GM19328 (cell line): ENCODE data around the gene MPHOSPH8.
"Not testable (repeated sequence)": the region's sequence is repeated elsewhere in the genome, so short reads cannot be mapped to it uniquely, and the experiment has no call there.

Experiments
- ATAC-seq: cut with Tn5 transposase; IDR thresholded peaks from one replicate; pipeline ENCODE4 v1.9.1; 2021; ENCODE audit warnings: mild to moderate bottlenecking, moderate library complexity; ENCODE audit not compliant: unreplicated experiment

The MPHOSPH8 gene

GRCh38 chr13:19632915-19633478 lies 462 bp upstream of the MPHOSPH8 start:
- no peak for ATAC-seq

- peak; percentile 5 for ATAC-seq
Observed at GRCh38 chr13:19634256-19634740, 839 bp downstream of the MPHOSPH8 start.

GRCh38 chr13:19635926-19636325 lies 2.5 kb downstream of the MPHOSPH8 start:
- not testable (repeated sequence) for ATAC-seq

GRCh38 chr13:19643652-19644051 lies 10.2 kb downstream of the MPHOSPH8 start:
- no peak for ATAC-seq

GRCh38 chr13:19645000-19645399 lies 11.5 kb downstream of the MPHOSPH8 start:
- ATAC-seq, result no peak

- ATAC-seq, result no peak
Observed at GRCh38 chr13:19646063-19646462, 12.6 kb downstream of the MPHOSPH8 start.

GRCh38 chr13:19650742-19651141 lies 17.3 kb downstream of the MPHOSPH8 start:
- ATAC-seq, result no peak

GRCh38 chr13:19657872-19658591 lies 24.6 kb downstream of the MPHOSPH8 start:
- no peak for ATAC-seq

- no peak for ATAC-seq
Observed at GRCh38 chr13:19658831-19659230, 25.4 kb downstream of the MPHOSPH8 start.

- no peak for ATAC-seq
Observed at GRCh38 chr13:19661126-19661525, 27.7 kb downstream of the MPHOSPH8 start.

- ATAC-seq, result no peak
Observed at GRCh38 chr13:19661561-19661960, 28.1 kb downstream of the MPHOSPH8 start.

- ATAC-seq, result no peak
Observed at GRCh38 chr13:19663416-19663979, 30.0 kb downstream of the MPHOSPH8 start.

- ATAC-seq, result no peak
Observed at GRCh38 chr13:19664481-19665230, 31.2 kb downstream of the MPHOSPH8 start.

GRCh38 chr13:19665427-19665859 lies 32.0 kb downstream of the MPHOSPH8 start:
- no peak for ATAC-seq

GRCh38 chr13:19668778-19669177 lies 35.3 kb downstream of the MPHOSPH8 start:
- no peak for ATAC-seq

- no peak for ATAC-seq
Observed at GRCh38 chr13:19670147-19670546, 36.7 kb downstream of the MPHOSPH8 start.

- no peak for ATAC-seq
Observed at GRCh38 chr13:19672990-19673389, 39.5 kb downstream of the MPHOSPH8 start.

GRCh38 chr13:19673473-19674430 lies 40.3 kb downstream of the MPHOSPH8 start:
- ATAC-seq, result no peak

GRCh38 chr13:19674898-19675297 lies 41.4 kb downstream of the MPHOSPH8 start:
- ATAC-seq, result no peak

- ATAC-seq, result no peak
Observed at GRCh38 chr13:19676168-19676567, 42.7 kb downstream of the MPHOSPH8 start.
